ENCODE data around the gene FAM13A. TPM values are rescaled to one million over a fixed set of nuclear protein-coding genes. Genes with fewer than 3 reads are reported as not detected.

Gene FAM13A
- total RNA-seq, 1 experiment from 2014 or later: 26.7 TPM

- H3K27me3 ChIP-seq (ENCODE audit: insufficient read depth, low read depth): no peaks in the 10 kb centered on the region
- no peak overlapping the region for H3K27ac ChIP-seq
- H3K4me2 ChIP-seq: no peak overlapping the region
- H3K4me1 ChIP-seq (replicated peaks; ENCODE audit: insufficient read depth): no peaks in the 10 kb centered on the region
- no peaks in the 10 kb centered on the region for H4K20me1 ChIP-seq (ENCODE audit: insufficient read depth)
- H3K36me3 ChIP-seq (ENCODE audit: low read depth): no peaks in the 10 kb centered on the region
- TF ChIP-seq EZH2 (IDR thresholded peaks at IDR 0.05; ENCODE audit: low read depth): no peak
- TF ChIP-seq, protein P1, sequence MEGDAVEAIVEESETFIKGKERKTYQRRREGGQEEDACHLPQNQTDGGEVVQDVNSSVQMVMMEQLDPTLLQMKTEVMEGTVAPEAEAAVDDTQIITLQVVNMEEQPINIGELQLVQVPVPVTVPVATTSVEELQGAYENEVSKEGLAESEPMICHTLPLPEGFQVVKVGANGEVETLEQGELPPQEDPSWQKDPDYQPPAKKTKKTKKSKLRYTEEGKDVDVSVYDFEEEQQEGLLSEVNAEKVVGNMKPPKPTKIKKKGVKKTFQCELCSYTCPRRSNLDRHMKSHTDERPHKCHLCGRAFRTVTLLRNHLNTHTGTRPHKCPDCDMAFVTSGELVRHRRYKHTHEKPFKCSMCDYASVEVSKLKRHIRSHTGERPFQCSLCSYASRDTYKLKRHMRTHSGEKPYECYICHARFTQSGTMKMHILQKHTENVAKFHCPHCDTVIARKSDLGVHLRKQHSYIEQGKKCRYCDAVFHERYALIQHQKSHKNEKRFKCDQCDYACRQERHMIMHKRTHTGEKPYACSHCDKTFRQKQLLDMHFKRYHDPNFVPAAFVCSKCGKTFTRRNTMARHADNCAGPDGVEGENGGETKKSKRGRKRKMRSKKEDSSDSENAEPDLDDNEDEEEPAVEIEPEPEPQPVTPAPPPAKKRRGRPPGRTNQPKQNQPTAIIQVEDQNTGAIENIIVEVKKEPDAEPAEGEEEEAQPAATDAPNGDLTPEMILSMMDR (conservative IDR thresholded peaks at IDR 0.05): no peak
- no peak overlapping the region for H2AFZ ChIP-seq
- CTCF ChIA-PET: no interaction called here
- peaks cover 3% of the 10 kb centered on the region; the same call in 1 of the 2 replicates for H3K9me3 ChIP-seq (ENCODE audit: insufficient read depth, low read depth)
- no peaks in the 10 kb centered on the region for H3F3A ChIP-seq (ENCODE audit: insufficient read depth, low read depth)
- POLR2A ChIA-PET (ENCODE audit: unreplicated experiment): no interaction called here
- no TSS peak for BruUV-seq (replicated peaks)
- H3K4me3 ChIP-seq: no peak overlapping the region
- intact Hi-C loops (cut with micrococcal nuclease; ENCODE audit: unreplicated experiment): no loop called here
- no peaks in the 10 kb centered on the region for H3K79me2 ChIP-seq (ENCODE audit: low read depth)
- H3K9me2 ChIP-seq (ENCODE audit: insufficient read depth): no peaks in the 10 kb centered on the region
- no peak for DNase-seq
These were observed 343.2 kb downstream of the FAM13A start for GRCh38 chr4:88713782-88714181.

DNA sequence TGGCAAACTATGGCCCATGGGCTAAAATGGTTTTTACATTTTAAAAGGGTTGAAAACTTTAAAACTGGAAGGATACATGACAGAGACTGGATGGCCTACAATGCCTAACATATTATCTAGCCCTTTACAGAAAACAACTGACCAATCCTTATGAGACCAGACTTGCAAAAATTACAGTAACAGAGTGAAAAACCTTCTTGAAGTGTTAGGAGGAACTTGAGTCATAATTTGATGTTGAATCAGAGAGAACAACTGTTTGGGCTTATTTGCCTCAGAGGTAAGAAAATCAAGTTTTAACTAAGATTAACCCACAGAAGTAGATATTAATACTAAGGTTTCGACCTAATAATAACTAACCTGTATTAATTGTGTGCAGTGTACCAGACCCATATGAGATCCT is 347.0 kb downstream of the FAM13A start:
- no peaks in the 10 kb centered on the region for H3K79me2 ChIP-seq (ENCODE audit: low read depth)
- H3K27ac ChIP-seq: no peak overlapping the region
- ChIA-PET POLR2A (ENCODE audit: unreplicated experiment) (no interaction called here), CTCF (no interaction called here)
- no peaks in the 10 kb centered on the region for H3K27me3 ChIP-seq (ENCODE audit: insufficient read depth, low read depth)
- TF ChIP-seq EZH2 (IDR thresholded peaks at IDR 0.05; ENCODE audit: low read depth): no peak
- TF ChIP-seq, protein P1 (conservative IDR thresholded peaks at IDR 0.05): no peak
- no TSS peak for BruUV-seq (replicated peaks)
- no peaks in the 10 kb centered on the region for H3K36me3 ChIP-seq (ENCODE audit: low read depth)
- no peaks in the 10 kb centered on the region for H3K9me3 ChIP-seq (ENCODE audit: insufficient read depth, low read depth)
- no peaks in the 10 kb centered on the region for H4K20me1 ChIP-seq (ENCODE audit: insufficient read depth)
- no peak overlapping the region for H3K4me3 ChIP-seq
- no peak overlapping the region for H3K4me2 ChIP-seq
- no peaks in the 10 kb centered on the region for H3K4me1 ChIP-seq (replicated peaks; ENCODE audit: insufficient read depth)
- no peak for DNase-seq
- intact Hi-C loops (cut with micrococcal nuclease; ENCODE audit: unreplicated experiment): no loop called here
- H3F3A ChIP-seq (ENCODE audit: insufficient read depth, low read depth): no peaks in the 10 kb centered on the region
- no peaks in the 10 kb centered on the region for H3K9me2 ChIP-seq (ENCODE audit: insufficient read depth)
- no peak overlapping the region for H2AFZ ChIP-seq

- Histone ChIP-seq H3K4me3 (no peak overlapping the region), H3K79me2 (ENCODE audit: low read depth) (no peaks in the 10 kb centered on the region), H3K4me2 (no peak overlapping the region), H3K27ac (no peak overlapping the region), H3K9me2 (ENCODE audit: insufficient read depth) (no peaks in the 10 kb centered on the region), H3K4me1 (replicated peaks; ENCODE audit: insufficient read depth) (no peaks in the 10 kb centered on the region), H3K36me3 (ENCODE audit: low read depth) (no peaks in the 10 kb centered on the region), H4K20me1 (ENCODE audit: insufficient read depth) (no peaks in the 10 kb centered on the region), H3K9me3 (ENCODE audit: insufficient read depth, low read depth) (no peaks in the 10 kb centered on the region), H2AFZ (no peak overlapping the region), H3K27me3 (ENCODE audit: insufficient read depth, low read depth) (no peaks in the 10 kb centered on the region), H3F3A (ENCODE audit: insufficient read depth, low read depth) (no peaks in the 10 kb centered on the region)
- BruUV-seq (replicated peaks): no TSS peak
- intact Hi-C loops (cut with micrococcal nuclease; ENCODE audit: unreplicated experiment): no loop called here
- no peak for DNase-seq
- ChIA-PET CTCF (interaction anchor here (0.7 to 1.1 kb wide), 2 partner anchors 43 to 65 kb away, joined by 3 to 7 read pairs; no protein-coding TSS in a partner anchor), POLR2A (ENCODE audit: unreplicated experiment) (no interaction called here)
- TF ChIP-seq, protein P1 (conservative IDR thresholded peaks at IDR 0.05): no peak; the same call in 1 of the 2 replicates
- TF ChIP-seq EZH2 (IDR thresholded peaks at IDR 0.05; ENCODE audit: low read depth): no peak
These were observed 350.4 kb downstream of the FAM13A start for GRCh38 chr4:88706574-88706973.

Measured in PC-9 (cell line).